Measurements from ENCODE around the gene MANF.
"Not testable (repeated sequence)": the region's sequence is repeated elsewhere in the genome, so short reads cannot be mapped to it uniquely, and the experiment has no call there.

The MANF gene

GRCh38 chr3:51384726-51385473, at the start of gene MANF:
MANF (plus strand) TSS chr3:51385291; CDS start chr3:51385343, 52 bp downstream.
- peak; percentile 100 for DNase-seq (ENCODE audit: low spot score)

- no peak for DNase-seq (ENCODE audit: low spot score)
Measured at GRCh38 chr3:51336261-51336660, 48.8 kb upstream of the MANF start.

DNA sequence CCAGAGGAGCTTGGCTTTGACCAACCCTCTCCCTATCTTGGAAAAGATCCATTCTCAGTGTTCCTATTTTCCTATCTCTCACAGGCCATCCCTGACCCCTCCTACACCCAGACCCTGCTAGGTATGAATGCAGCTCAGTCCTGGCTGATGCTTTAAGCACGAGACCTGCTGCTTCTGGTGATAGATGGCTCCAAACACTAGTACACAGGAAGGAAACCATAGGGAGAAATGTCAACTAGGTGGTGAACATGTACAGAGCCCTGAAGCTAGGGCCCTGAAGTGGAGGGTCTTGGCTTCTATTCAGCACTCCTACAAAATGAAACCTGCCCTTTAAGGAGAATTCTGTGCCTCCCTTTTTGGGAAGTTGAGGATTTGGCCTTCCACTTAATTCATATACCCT, 47.4 kb upstream of the MANF start:
- no peak for DNase-seq (ENCODE audit: low spot score)

- no peak for DNase-seq (ENCODE audit: low spot score)
Measured at GRCh38 chr3:51338632-51339031, 46.5 kb upstream of the MANF start.

DNA sequence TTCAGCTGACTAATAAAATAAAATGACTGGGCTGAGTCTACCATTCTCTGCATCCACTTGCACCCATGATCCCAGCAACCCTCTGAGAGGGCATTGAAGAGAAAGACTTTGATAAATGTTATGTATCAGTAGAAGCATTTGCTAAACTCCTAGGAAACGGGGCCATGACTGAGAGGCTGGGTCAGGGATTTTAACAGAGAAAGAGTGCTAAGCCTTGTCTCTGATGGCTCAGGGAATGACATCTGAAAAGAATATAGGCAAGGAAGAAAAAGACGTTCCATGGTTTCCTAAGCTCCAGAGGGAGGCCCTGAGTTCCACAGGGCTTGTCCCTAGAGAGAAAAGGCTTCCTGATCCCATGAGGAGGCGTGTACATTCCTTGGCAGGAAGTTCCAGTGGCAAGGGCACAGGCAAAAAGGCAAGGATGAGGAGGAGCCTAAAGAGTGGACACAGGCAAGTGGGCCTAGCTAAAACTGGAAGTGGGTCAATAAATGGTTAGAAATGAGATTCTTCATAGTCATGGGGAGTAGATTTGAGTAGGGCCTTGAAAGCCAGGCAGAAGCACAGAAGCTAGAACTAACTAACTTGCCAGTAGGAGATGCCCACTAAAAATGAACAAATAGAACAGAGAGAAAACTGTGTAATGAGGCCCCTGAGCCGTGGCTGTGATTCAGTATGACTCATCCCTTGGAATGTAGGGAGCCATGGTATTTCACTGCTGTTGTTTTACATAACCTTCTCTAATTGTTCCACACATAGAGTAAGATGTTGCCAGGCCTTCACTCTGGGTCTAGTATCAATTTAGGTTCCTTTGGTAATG, 44.9 kb upstream of the MANF start:
- no peak for DNase-seq (ENCODE audit: low spot score)

DNA sequence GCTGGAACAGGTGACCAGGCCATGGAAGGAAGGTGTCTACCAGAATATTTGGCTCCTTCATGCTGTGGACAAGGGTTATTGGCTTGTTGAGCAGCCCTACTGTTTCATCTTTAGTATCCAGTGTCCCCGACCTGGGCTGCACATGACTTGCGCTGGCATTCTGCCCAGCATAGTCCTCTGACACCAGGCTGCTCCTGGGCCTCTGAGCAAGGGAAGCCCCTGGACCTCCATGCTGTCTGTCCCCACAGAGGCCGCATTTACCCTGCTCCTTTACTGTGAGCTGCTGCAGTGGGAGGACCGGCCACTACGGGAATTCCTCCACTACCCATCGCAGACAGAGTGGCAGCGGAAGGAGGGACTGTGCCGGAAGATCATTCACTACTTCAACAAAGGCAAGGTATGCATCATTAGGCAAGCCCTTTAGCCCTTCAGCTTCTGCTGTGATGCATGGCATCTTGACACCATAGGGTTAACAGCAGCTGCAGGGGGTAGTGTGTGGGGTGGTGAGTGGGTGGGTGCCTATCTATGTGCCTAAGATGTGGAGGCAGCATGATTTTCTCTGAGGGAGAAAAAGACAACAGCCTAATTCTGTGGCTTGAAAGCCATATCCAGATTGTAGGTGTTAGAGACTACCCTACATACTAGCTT, 44.0 kb upstream of the MANF start:
- no peak for DNase-seq (ENCODE audit: low spot score)

DNA sequence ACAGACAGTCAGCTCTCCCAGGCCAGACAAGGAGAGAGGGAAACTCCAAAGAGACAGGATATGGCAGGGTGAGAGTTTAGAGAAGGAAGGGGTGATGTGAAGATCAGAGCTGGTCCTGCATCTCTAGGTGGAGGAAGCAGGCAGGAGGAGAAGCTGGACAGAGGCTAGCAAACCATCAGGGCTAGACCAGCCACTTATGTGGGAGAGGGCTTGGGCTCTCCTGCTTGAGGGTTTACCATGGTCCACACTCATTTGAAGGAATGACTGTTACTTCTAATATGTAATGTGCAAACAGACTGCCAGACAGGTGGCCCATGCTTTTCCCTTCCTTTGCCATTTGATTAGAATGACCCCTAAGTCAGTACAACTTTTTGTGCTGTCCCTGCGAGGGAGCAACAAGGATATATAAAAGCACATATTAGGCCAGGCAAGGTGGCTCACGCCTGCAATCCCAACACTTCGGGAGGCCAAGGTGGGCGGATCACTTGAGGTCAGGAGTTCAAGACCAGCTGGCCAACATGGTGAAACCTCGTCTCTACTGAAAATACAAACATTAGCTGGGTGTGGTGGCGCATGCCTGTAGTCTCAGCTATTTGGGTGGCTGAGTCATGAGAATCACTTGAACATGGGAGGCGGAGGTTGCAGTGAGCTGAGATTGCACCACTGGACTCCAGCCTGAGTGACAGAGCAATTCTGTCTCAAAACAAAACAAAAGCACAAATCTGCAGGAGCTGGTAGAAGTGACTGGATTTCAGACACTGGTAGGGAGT, 41.0 kb upstream of the MANF start:
- no peak for DNase-seq (ENCODE audit: low spot score)

GRCh38 chr3:51350751-51351150, 34.3 kb upstream of the MANF start:
- DNase-seq (ENCODE audit: low spot score), result no peak

GRCh38 chr3:51353131-51353530, 32.0 kb upstream of the MANF start:
- DNase-seq (ENCODE audit: low spot score), result no peak

GRCh38 chr3:51353691-51354090, 31.4 kb upstream of the MANF start:
- DNase-seq (ENCODE audit: low spot score), result no peak

DNA sequence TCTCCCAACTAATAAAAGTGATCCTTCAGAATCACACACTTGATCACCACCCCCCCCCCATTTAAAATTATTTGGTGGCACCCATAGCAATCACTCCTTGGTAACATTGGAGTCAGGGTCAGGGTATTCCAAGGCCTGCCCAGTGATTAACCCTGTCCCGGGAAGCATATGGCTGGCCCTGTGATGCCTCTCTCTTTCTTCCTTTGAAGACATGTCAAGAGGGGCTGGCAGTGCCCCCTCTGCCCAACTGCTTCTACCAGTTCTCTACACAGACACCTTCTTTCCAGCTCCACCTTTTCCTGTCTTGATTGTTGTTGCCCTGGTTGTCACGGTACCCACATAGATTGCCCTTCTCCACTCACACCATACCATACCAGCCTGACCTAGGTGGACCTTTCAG, 30.9 kb upstream of the MANF start:
- no peak for DNase-seq (ENCODE audit: low spot score)

GRCh38 chr3:51354731-51355615, 30.1 kb upstream of the MANF start:
- DNase-seq (ENCODE audit: low spot score), result no peak

DNA sequence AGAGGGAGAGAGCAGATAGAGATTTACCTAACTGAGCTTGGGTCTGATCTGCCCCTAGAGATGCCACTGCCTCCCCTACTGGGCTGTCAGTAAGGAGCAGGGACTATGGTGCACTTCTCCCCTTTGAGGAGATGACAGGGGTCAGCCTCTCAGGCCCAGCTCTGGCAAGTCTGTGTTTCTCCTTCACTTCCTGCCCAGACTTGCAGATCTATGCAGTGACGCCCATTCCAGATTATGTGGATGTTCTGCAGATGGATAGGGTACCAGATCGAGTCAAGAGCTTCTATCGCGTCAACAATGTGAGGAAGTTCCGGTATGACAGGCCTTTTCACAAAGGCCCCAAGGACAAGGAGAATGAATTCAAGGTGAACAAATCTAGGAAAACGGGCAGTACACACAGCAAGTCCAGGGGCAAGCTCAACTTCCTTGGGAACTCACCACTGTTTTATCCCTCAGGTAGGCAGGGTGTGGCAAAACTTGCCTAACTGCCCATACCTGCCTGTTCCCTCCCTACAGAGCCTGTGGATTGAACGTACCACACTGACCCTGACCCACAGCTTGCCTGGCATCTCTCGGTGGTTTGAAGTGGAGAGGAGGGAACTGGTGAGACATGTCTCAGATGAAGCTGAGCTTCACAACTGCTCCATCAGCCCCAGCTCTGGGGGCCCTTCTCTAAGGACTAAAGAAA, 29.1 kb upstream of the MANF start:
- DNase-seq (ENCODE audit: low spot score), result no peak

- DNase-seq (ENCODE audit: low spot score), result no peak
Measured at GRCh38 chr3:51357856-51358255, 27.2 kb upstream of the MANF start.

GRCh38 chr3:51358981-51359380, 26.1 kb upstream of the MANF start:
- DNase-seq (ENCODE audit: low spot score), result no peak

GRCh38 chr3:51360806-51361205, 24.3 kb upstream of the MANF start:
- no peak for DNase-seq (ENCODE audit: low spot score)

- DNase-seq (ENCODE audit: low spot score), result no peak
Measured at GRCh38 chr3:51361746-51362145, 23.3 kb upstream of the MANF start.

GRCh38 chr3:51362476-51362875, 22.6 kb upstream of the MANF start:
- no peak for DNase-seq (ENCODE audit: low spot score)

DNA sequence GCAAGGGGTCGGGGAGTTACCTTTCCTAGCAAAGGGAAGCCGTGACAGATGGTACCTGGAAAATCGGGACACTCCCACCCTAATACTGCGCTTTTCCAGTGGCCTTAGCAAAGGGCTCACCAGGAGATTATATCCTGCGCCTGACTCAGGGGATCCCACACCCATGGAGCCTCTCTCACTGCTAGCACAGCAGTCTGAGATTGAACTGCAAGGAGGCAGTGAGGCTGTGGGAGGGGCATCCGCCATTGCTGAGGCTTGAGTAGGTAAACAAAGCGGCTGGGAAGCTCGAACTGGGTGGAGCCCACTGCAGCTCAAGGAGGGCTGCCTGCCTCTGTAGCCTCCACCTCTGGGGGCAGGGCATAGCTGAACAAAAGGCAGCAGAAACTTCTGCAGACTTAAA, 16.8 kb upstream of the MANF start:
- not testable (repeated sequence) for DNase-seq (ENCODE audit: low spot score)

DNA sequence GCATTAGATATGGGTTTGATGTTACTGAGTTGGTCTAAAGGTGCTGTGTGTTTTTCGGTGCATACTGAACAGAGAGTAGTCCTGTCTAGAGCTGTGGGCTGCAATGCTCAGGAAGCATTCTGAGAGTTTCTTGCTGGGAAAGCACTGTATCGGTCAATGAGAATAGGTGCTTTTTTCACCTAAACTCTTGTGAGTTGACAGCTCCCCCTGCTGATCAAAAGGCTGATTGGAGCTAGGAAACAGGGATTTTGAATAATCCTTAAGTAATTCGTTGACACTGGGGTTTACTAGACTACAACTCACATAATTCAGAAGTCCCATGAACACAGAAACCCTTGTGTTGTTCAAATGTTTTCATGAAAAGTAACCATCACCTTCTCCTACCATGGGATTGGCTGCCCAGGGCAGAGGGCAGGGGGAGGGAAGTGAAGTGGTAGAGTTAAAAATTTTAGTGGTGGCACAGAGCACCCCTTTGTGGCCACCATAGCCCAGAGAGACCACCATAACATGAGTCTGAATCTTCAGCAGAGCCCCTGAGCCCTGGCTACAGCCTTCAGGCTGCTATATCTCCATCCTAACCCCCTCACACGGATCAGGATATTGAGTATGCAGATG, 13.0 kb upstream of the MANF start:
- no peak for DNase-seq (ENCODE audit: low spot score)
